ENCODE measurements around the gene REEP5. TPM values are rescaled to one million over a fixed set of nuclear protein-coding genes. Genes with fewer than 3 reads are reported as not detected.

Gene REEP5
- total RNA-seq, 1 donor from 2014 or later, result 87.6 TPM

GRCh38 chr5:112938286-112938685, 16.3 kb upstream of the REEP5 start:
- DNase-seq (ENCODE audit: low spot score), result no peak
- Mint-ChIP-seq H3K27me3 (ENCODE audit: low read depth) (no peaks in the 10 kb centered on the region), H3K9me3 (ENCODE audit: low read depth) (no peaks in the 10 kb centered on the region), H3K36me3 (ENCODE audit: low read depth) (no peaks in the 10 kb centered on the region), H3K4me1 (ENCODE audit: low read depth) (peaks cover 3% of the 10 kb centered on the region), H3K27ac (ENCODE audit: unreplicated experiment) (no peak overlapping the region), H3K4me3 (ENCODE audit: unreplicated experiment) (no peak overlapping the region)
- no peak for TF ChIP-seq CTCF (IDR thresholded peaks at IDR 0.05)

GRCh38 chr5:112935675-112936074, 13.6 kb upstream of the REEP5 start:
- Mint-ChIP-seq H3K27me3 (ENCODE audit: low read depth) (no peaks in the 10 kb centered on the region), H3K27ac (ENCODE audit: unreplicated experiment) (no peak overlapping the region), H3K4me1 (ENCODE audit: low read depth) (peaks cover 3% of the 10 kb centered on the region), H3K36me3 (ENCODE audit: low read depth) (no peaks in the 10 kb centered on the region), H3K9me3 (ENCODE audit: low read depth) (no peaks in the 10 kb centered on the region), H3K4me3 (ENCODE audit: unreplicated experiment) (no peak overlapping the region)
- no peak for TF ChIP-seq CTCF (IDR thresholded peaks at IDR 0.05)
- no peak for DNase-seq (ENCODE audit: low spot score)

GRCh38 chr5:112934366-112934663, 12.3 kb upstream of the REEP5 start:
- Mint-ChIP-seq H3K27ac (ENCODE audit: unreplicated experiment) (no peak overlapping the region), H3K27me3 (ENCODE audit: low read depth) (no peaks in the 10 kb centered on the region), H3K4me1 (ENCODE audit: low read depth) (peaks cover 3% of the 10 kb centered on the region), H3K36me3 (ENCODE audit: low read depth) (no peaks in the 10 kb centered on the region), H3K9me3 (ENCODE audit: low read depth) (no peaks in the 10 kb centered on the region), H3K4me3 (ENCODE audit: unreplicated experiment) (no peak overlapping the region)
- DNase-seq (ENCODE audit: low spot score), result no peak
- TF ChIP-seq CTCF (IDR thresholded peaks at IDR 0.05), result no peak

GRCh38 chr5:112933651-112934365, 11.8 kb upstream of the REEP5 start:
- no peak for TF ChIP-seq CTCF (IDR thresholded peaks at IDR 0.05)
- no peak for DNase-seq (ENCODE audit: low spot score)
- Mint-ChIP-seq H3K4me3 (ENCODE audit: unreplicated experiment) (no peak overlapping the region), H3K4me1 (ENCODE audit: low read depth) (peaks cover 3% of the 10 kb centered on the region), H3K9me3 (ENCODE audit: low read depth) (no peaks in the 10 kb centered on the region), H3K27ac (ENCODE audit: unreplicated experiment) (no peak overlapping the region), H3K27me3 (ENCODE audit: low read depth) (no peaks in the 10 kb centered on the region), H3K36me3 (ENCODE audit: low read depth) (no peaks in the 10 kb centered on the region)

- no peak for DNase-seq (ENCODE audit: low spot score)
- Mint-ChIP-seq H3K36me3 (ENCODE audit: low read depth) (no peaks in the 10 kb centered on the region), H3K4me3 (ENCODE audit: unreplicated experiment) (no peak overlapping the region), H3K27ac (ENCODE audit: unreplicated experiment) (no peak overlapping the region), H3K27me3 (ENCODE audit: low read depth) (no peaks in the 10 kb centered on the region), H3K4me1 (ENCODE audit: low read depth) (peaks cover 3% of the 10 kb centered on the region), H3K9me3 (ENCODE audit: low read depth) (no peaks in the 10 kb centered on the region)
- TF ChIP-seq CTCF (IDR thresholded peaks at IDR 0.05), result no peak
Observed at GRCh38 chr5:112933105-112933504, 11.1 kb upstream of the REEP5 start.

All from chondrocyte (in vitro differentiated cells).